H9 (cell line): ENCODE results near the gene SMAD6. TPM values are rescaled to one million over a fixed set of nuclear protein-coding genes. Genes with fewer than 3 reads are reported as not detected.

Source experiments
- DNase-seq: peaks from one replicate; pipeline ENCODE4 v3.0.0-alpha.2; 2017
- H2AFZ ChIP-seq: one replicate; pipeline ENCODE4 v1.6.1; 2013; ENCODE audit warnings: mild to moderate bottlenecking, low read length, control low read depth, moderate library complexity
- H2AK5ac ChIP-seq: 2 replicates; pipeline ENCODE4 v1.6.1; 2013; ENCODE audit warnings: low read length, control low read depth, mixed read lengths; ENCODE audit not compliant: insufficient read length
- H2BK120ac ChIP-seq: one replicate; pipeline ENCODE4 v1.6.1; 2013; ENCODE audit warnings: low read depth, mild to moderate bottlenecking, low read length, control low read depth, inconsistent platforms; ENCODE audit not compliant: poor library complexity, severe bottlenecking
- H2BK12ac ChIP-seq: 2 replicates; pipeline ENCODE4 v1.6.1; 2013; ENCODE audit warnings: low read length, control low read depth, mixed read lengths, low read depth; ENCODE audit not compliant: insufficient read length
- H2BK15ac ChIP-seq: 2 replicates; pipeline ENCODE4 v1.6.1; 2013; ENCODE audit warnings: low read depth, low read length, control low read depth
- H2BK20ac ChIP-seq: one replicate; pipeline ENCODE4 v1.6.1; 2013; ENCODE audit warnings: low read depth, mild to moderate bottlenecking, low read length, control low read depth, inconsistent platforms; ENCODE audit not compliant: poor library complexity, severe bottlenecking
- H2BK5ac ChIP-seq: 2 replicates; pipeline ENCODE4 v1.6.1; 2013; ENCODE audit warnings: low read length, control low read depth, mixed read lengths; ENCODE audit not compliant: insufficient read length
- H3K14ac ChIP-seq: 2 replicates; pipeline ENCODE4 v1.6.1; 2013; ENCODE audit warnings: low read length, control low read depth; ENCODE audit not compliant: insufficient read depth
- H3K18ac ChIP-seq: 2 replicates; pipeline ENCODE4 v1.6.1; 2013; ENCODE audit warnings: low read depth, mild to moderate bottlenecking, mixed read lengths, low read length, control low read depth; ENCODE audit not compliant: insufficient read length
- H3K23ac ChIP-seq: 2 replicates; pipeline ENCODE4 v1.6.1; 2013; ENCODE audit warnings: low read length, control low read depth, mixed read lengths, low read depth; ENCODE audit not compliant: insufficient read length
- H3K23me2 ChIP-seq: 2 replicates; pipeline ENCODE4 v1.6.1; 2013; ENCODE audit warnings: low read depth, mild to moderate bottlenecking, mixed read lengths, low read length, control low read depth; ENCODE audit not compliant: insufficient read length, poor library complexity, severe bottlenecking
- H3K27ac ChIP-seq: 2 replicates; pipeline ENCODE4 v1.5.1; 2013; ENCODE audit warnings: low read length, control low read depth, mixed read lengths, low read depth; ENCODE audit not compliant: insufficient read length
- H3K27me3 ChIP-seq: 2 replicates; pipeline ENCODE4 v1.6.1; 2013; ENCODE audit warnings: low read length, control low read depth, inconsistent platforms; ENCODE audit not compliant: insufficient read depth
- H3K4ac ChIP-seq: 2 replicates; pipeline ENCODE4 v1.6.1; 2013; ENCODE audit warnings: low read depth, mild to moderate bottlenecking, control low read depth, inconsistent platforms, low read length, moderate library complexity
- H3K4me1 ChIP-seq: 2 replicates; pipeline ENCODE4 v1.6.1; 2013; ENCODE audit warnings: low read length, control low read depth, inconsistent platforms; ENCODE audit not compliant: insufficient read depth
- H3K4me2 ChIP-seq: 2 replicates; pipeline ENCODE4 v1.6.1; 2013; ENCODE audit warnings: low read length, control low read depth, mixed read lengths; ENCODE audit not compliant: insufficient read length, insufficient read depth
- H3K56ac ChIP-seq: 2 replicates; pipeline ENCODE4 v1.6.1; 2013; ENCODE audit warnings: low read depth, mild to moderate bottlenecking, mixed read lengths, low read length, control low read depth; ENCODE audit not compliant: insufficient read length
- H3K79me1 ChIP-seq: 2 replicates; pipeline ENCODE4 v1.6.1; 2013; ENCODE audit warnings: low read depth, mild to moderate bottlenecking, moderate library complexity, low read length, control low read depth, inconsistent platforms; ENCODE audit not compliant: insufficient read depth, poor library complexity, severe bottlenecking
- H3K79me2 ChIP-seq: 2 replicates; pipeline ENCODE4 v1.6.1; 2013; ENCODE audit warnings: low read length, control low read depth, inconsistent platforms; ENCODE audit not compliant: insufficient read depth
- H3K9ac ChIP-seq: 2 replicates; pipeline ENCODE4 v1.6.1; 2013; ENCODE audit warnings: low read length, control low read depth, mixed read lengths; ENCODE audit not compliant: insufficient read length; ENCODE audit errors: extremely low read depth
- H3K9me3 ChIP-seq: one replicate; pipeline ENCODE4 v1.6.1; 2013; ENCODE audit warnings: low read depth, low read length, inconsistent platforms; ENCODE audit not compliant: control insufficient read depth
- H3T11ph ChIP-seq: one replicate; pipeline ENCODE4 v1.6.1; 2013; ENCODE audit warnings: mild to moderate bottlenecking, low read length, control low read depth, inconsistent platforms
- H4K20me1 ChIP-seq: one replicate; pipeline ENCODE4 v1.6.1; 2013; ENCODE audit not compliant: control insufficient read depth, insufficient read length, insufficient read depth
- H4K5ac ChIP-seq: 2 replicates; pipeline ENCODE4 v1.6.1; 2013; ENCODE audit warnings: low read depth, mild to moderate bottlenecking, mixed read lengths, low read length, control low read depth; ENCODE audit not compliant: insufficient read length
- H4K8ac ChIP-seq: replicated peaks from 2 replicates; pipeline ENCODE4 v1.6.1; 2013; ENCODE audit warnings: low read length, control low read depth, mixed read lengths, low read depth; ENCODE audit not compliant: insufficient read length
- H4K91ac ChIP-seq: 2 replicates; pipeline ENCODE4 v1.6.1; 2013; ENCODE audit warnings: low read depth, mild to moderate bottlenecking, moderate library complexity, mixed read lengths, low read length, control low read depth; ENCODE audit not compliant: insufficient read length
- H3K27ac Mint-ChIP-seq, 3 experiments: 2 replicates in 2 of 3; 3 replicates in 1 of 3; pipeline ENCODE4 v1.8.0; 2020 to 2021; ENCODE audit warnings: mixed read lengths in 3 of 3, mild to moderate bottlenecking in 1 of 3, moderate library complexity in 1 of 3
- H3K27me3 Mint-ChIP-seq: 2 replicates; pipeline ENCODE4 v1.8.0; 2021; ENCODE audit warnings: low read depth, mild to moderate bottlenecking, moderate library complexity, mixed read lengths
- H3K36me3 Mint-ChIP-seq, 3 experiments: 2 replicates in 2 of 3; 3 replicates in 1 of 3; pipeline ENCODE4 v1.8.0; 2020 to 2021; ENCODE audit warnings: low read depth in 3 of 3, mixed read lengths in 3 of 3; ENCODE audit not compliant: insufficient read depth in 1 of 3
- H3K4me1 Mint-ChIP-seq, 2 experiments: 2 replicates each; pipeline ENCODE4 v1.8.0; 2020; ENCODE audit warnings: mixed read lengths in 2 of 2
- H3K4me3 Mint-ChIP-seq, 2 experiments: 2 replicates in 1 of 2; 3 replicates in 1 of 2; pipeline ENCODE4 v1.8.0; 2020 to 2021; ENCODE audit warnings: mild to moderate bottlenecking in 2 of 2, mixed read lengths in 2 of 2, moderate library complexity in 1 of 2
- H3K9me3 Mint-ChIP-seq, 2 experiments: 2 replicates in 1 of 2; 3 replicates in 1 of 2; pipeline ENCODE4 v1.8.0; 2020; ENCODE audit warnings: mild to moderate bottlenecking in 2 of 2, mixed read lengths in 2 of 2, moderate library complexity in 1 of 2
- WGBS: extraction: QIAGEN DNeasy Blood & Tissue Kit; methylation state at CpG from one replicate; pipeline ENCODE4 v1.1.7; 2013; ENCODE audit warnings: missing lambda C conversion rate, low lambda C conversion rate, mixed read lengths; ENCODE audit not compliant: insufficient read length; ENCODE audit errors: extremely low coverage; 5-methylcytosine and 5-hydroxymethylcytosine counted together
- total RNA-seq: library from RNA; stranded (reverse); gene quantifications from 2 replicates; pipeline ENCODE4 v1.2.1, GENCODE V29; 2021
- TF ChIP-seq, protein P1 (sequence below): fragments of 200-600 bp; sonication (generic); conservative IDR thresholded peaks from 3 replicates; pipeline ENCODE4 v1.8.0; 2021; ENCODE audit warnings: antibody characterized with exemption, mild to moderate bottlenecking

SMAD6 gene
- total RNA-seq, 1 experiment from 2014 or later = 6.0 TPM

DNA sequence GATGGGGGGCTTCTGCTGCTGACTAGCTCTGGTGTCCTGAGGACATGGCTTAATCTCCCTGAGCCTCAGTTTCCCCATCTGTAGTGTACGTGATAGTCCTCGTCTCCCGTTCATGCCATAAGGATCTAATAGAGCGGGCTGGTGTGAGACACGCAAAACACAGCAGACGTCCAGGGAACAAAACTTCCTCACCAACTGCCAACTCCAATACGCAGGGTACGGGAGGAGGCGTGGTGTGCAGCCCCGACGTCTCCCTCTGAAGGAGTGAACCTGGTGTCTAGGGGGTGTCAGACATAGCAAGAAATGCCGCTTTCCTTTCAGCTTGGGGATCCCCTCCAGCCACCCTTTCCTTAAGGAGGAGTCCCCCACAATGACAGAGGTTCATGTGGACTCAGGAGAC, 55.0 kb downstream of the SMAD6 start:
- Histone ChIP-seq H3K27ac (no peak overlapping the region), H4K8ac (no peak overlapping the region), H2AFZ (no peak overlapping the region), H4K91ac (no peak overlapping the region), H2BK5ac (no peak overlapping the region), H3K79me2 (no peaks in the 10 kb centered on the region), H3K9ac (no peak overlapping the region), H3K18ac (no peak overlapping the region), H4K20me1 (no peaks in the 10 kb centered on the region), H2BK12ac (no peak overlapping the region), H2BK20ac (no peak overlapping the region), H3K4me2 (no peak overlapping the region), H3K23ac (no peak overlapping the region), H3K23me2 (no peaks in the 10 kb centered on the region), H4K5ac (no peak overlapping the region), H2BK120ac (no peak overlapping the region), H3K4me1 (no peaks in the 10 kb centered on the region), H3K4ac (no peak overlapping the region), H3K9me3 (no peaks in the 10 kb centered on the region), H2AK5ac (no peak overlapping the region), H2BK15ac (no peak overlapping the region), H3K79me1 (no peaks in the 10 kb centered on the region), H3K14ac (no peak overlapping the region), H3K27me3 (no peaks in the 10 kb centered on the region), H3K56ac (no peak overlapping the region), H3T11ph (no peak overlapping the region)
- Mint-ChIP-seq H3K4me1 (peaks cover 19 to 28% of the 10 kb centered on the region in 2 experiments), H3K27me3 (no peaks in the 10 kb centered on the region), H3K36me3 (peaks cover 6 to 11% (median 7%) of the 10 kb centered on the region in 3 experiments), H3K27ac (peak overlapping the region in 1 of 3 experiments; percentile 15; a peak in 1 of 7 replicates), H3K4me3 (no peak overlapping the region), H3K9me3 (peaks cover 6 to 10% of the 10 kb centered on the region in 2 experiments; a peak in 4 of 5 replicates)
- TF ChIP-seq, protein P1, sequence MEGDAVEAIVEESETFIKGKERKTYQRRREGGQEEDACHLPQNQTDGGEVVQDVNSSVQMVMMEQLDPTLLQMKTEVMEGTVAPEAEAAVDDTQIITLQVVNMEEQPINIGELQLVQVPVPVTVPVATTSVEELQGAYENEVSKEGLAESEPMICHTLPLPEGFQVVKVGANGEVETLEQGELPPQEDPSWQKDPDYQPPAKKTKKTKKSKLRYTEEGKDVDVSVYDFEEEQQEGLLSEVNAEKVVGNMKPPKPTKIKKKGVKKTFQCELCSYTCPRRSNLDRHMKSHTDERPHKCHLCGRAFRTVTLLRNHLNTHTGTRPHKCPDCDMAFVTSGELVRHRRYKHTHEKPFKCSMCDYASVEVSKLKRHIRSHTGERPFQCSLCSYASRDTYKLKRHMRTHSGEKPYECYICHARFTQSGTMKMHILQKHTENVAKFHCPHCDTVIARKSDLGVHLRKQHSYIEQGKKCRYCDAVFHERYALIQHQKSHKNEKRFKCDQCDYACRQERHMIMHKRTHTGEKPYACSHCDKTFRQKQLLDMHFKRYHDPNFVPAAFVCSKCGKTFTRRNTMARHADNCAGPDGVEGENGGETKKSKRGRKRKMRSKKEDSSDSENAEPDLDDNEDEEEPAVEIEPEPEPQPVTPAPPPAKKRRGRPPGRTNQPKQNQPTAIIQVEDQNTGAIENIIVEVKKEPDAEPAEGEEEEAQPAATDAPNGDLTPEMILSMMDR = no peak
- no peak for DNase-seq
- no CpG with 5 or more reads among the region's 12 CpGs for WGBS
